Subcutaneous adipose tissue (tissue), 4 donors: ENCODE results near the gene DDRGK1. TPM values are rescaled to one million over a fixed set of nuclear protein-coding genes. Genes with fewer than 3 reads are reported as not detected.

Experiments
- total RNA-seq, 4 donors: library from RNA; depleted of rRNA; stranded (reverse); fragments of >200 nt; gene quantifications; one replicate each; pipeline ENCODE4 v1.1.0, GENCODE V29; 2016
- TF ChIP-seq, protein P1 (sequence below): fragments of 450-650 bp; IDR thresholded peaks from one replicate; pipeline ENCODE4 v1.5.1; 2016; ENCODE audit warnings: low read depth, mild to moderate bottlenecking, control low read depth, antibody characterized with exemption, moderate library complexity

DDRGK1 gene
- total RNA-seq, 4 donors from 2014 or later, result 34.6 to 73.3 (median 64.0) TPM

DNA sequence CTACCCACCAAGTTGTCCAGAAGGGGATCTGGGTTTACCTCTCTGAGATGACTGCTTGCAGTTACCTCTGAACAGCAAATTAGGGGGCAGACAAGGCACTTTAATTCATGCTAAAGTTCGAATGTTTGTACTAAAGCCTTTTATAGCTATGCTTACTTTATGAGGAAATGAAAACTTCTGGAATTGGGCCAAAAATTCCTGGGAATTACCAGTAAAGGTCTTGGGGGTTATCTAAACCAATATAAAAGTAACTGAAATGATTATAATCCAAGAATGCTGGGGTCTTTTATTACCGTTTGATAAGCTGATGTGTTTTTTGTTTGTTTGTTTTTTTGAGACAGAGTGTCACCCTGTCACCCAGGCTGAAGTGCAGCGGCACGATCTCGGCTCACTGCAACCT lies 23.2 kb downstream of the DDRGK1 start:
- TF ChIP-seq, protein P1, sequence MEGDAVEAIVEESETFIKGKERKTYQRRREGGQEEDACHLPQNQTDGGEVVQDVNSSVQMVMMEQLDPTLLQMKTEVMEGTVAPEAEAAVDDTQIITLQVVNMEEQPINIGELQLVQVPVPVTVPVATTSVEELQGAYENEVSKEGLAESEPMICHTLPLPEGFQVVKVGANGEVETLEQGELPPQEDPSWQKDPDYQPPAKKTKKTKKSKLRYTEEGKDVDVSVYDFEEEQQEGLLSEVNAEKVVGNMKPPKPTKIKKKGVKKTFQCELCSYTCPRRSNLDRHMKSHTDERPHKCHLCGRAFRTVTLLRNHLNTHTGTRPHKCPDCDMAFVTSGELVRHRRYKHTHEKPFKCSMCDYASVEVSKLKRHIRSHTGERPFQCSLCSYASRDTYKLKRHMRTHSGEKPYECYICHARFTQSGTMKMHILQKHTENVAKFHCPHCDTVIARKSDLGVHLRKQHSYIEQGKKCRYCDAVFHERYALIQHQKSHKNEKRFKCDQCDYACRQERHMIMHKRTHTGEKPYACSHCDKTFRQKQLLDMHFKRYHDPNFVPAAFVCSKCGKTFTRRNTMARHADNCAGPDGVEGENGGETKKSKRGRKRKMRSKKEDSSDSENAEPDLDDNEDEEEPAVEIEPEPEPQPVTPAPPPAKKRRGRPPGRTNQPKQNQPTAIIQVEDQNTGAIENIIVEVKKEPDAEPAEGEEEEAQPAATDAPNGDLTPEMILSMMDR, result no peak

DNA sequence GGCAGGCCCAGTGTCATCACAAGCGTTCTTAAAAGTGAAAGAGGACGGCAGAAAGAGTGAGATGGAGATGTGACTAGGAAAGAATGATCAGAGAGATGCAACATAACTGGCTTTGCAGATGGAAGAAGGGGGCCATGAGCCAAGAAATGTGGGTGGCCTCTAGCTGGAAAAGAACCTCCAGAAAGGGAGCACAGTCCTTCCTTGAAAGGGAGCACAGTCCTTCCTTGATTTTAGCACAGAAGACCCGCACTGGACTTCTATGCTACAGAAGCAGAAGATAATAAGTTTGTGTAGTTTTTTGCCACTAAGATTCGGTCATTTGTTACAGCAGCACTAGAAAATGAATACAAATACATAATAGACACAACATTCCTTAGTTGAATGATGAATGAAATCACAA lies 24.2 kb downstream of the DDRGK1 start:
- TF ChIP-seq, protein P1, result no peak

DNA sequence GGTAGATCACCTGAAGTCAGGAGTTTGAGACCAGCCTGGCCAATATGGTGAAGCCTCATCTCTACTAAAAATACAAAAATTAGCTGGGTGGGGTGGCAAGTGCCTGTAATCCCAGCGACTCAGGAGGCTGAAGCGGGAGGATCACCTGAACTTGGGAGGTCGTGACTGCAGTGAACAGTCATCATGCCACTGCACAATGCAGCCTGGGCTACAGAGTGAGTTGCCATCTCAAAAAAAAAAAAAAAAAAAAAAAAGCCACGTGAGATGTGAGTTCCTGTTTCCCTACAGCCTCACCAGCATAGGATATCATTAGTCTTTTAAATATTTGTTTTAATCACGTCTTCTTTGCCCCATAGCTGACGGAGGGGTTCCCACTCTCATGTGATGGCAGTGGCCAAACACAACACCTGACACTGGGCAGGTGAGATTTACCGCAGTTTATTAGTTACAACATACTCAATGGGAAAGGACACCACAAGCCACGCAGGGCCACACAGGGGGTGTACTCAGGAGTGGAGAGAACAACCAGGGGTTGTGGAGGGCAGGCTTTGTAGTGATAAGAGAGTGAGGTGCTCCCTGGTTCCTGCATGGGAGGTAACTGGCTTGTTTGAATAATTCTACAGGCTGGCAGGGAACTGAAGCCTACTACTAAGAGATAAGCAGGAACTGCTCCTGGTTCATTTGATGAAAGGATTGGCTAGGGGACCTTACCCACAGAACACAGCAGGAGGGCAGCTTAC lies 26.6 kb downstream of the DDRGK1 start:
- TF ChIP-seq, protein P1, result no peak

DNA sequence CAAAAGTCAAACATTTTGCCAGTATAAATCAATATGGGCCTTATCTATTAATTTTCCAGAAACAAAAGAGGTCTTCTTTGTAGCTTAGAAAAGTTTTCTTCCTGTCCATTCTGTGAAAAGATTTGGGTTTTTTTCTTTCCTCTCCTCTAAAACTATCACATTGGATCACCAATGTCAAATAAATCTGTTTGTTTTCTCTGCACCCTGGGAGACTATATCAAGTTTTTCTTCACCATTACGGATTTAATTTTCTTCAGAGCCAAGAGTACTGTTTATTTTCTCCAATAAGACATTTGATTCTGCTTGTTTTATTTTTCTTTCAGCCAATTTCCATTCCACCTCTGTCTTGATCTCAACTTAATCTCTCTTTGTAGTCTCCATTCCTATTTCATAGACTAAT lies 29.2 kb downstream of the DDRGK1 start:
- TF ChIP-seq, protein P1, result no peak

DNA sequence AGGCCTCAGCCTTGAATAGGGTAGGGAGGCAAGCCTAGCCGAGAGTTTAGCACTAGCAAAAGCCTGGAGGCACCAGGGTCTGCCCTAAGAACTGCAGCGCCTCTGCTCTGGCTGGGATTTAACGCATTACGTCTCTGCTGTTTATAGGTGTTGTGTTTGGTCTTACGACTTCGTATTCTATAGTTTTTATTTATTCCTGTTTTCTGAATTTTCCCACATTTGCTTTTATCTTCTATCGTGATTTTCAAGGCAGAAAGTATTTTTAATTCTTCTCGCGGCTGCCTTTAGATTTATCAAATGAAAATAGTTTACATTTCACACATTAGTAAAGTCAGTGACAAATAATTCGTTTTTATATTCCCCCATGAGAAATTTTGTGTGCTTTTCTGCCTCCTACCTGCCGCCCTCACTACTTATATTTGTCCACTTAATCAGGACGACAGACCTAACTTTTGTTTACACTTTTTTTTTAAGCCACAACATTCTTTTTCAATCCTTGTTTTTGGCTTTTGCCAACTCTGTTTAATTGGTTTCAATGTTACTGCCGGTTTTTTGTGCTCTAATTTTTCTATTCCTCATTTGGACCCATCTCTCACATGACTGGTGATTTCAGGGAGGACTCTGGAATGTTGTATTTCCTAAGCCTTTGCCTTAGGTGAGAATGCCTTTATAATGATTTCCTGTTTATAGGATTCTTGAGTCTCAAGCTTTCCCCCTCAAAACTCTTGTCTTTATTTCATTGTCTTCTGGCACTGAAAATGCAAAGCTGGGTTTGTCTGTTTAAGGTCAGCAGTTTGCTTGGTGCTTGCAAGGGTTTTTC lies 29.8 kb downstream of the DDRGK1 start:
- TF ChIP-seq, protein P1, result no peak

DNA sequence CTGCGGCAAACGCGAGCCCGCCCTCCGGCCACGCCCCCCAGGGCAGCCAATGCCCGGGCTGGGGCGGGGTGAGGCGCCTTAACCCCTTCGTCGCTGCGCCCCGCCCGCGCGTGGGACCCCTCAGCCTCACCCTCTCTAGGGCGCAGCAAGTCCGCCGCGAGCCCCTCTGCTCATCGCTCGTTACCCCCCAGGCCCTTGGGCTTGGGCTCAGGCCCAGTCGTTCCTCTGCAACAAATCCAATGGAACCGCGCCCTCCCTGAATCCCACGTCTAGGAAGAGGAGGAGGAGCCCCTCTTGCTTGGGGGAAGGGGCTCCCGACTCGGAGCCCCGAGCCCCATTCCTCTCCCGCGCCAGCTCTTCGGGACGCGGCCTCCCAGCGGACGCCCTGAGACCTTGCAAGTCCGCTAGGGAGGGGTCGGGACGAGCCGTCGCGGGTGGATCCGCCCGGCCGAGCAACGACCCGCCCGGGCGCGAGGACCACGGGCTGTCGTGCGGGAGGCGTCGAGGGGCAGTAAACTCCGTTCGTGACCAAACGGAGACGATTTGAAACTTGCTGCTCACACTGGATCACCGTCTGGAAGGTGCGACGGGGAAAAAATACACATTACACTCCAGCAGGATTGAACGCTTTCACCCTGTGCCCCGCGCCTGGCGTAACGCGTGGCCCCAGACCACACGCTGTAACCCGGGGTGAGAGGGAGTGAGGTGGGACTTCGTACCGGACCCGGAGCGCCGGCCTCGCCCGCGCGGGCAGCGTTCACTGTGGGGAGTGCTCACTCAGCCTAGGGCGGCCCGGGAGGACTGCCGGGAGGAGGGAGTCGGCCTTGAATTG lies 30.7 kb downstream of the DDRGK1 start:
- TF ChIP-seq, protein P1, result no peak
